GM18511 (cell line): ENCODE data around the gene EXOC6B.

Experiments used
- ATAC-seq: cut with Tn5 transposase; IDR thresholded peaks from one replicate; pipeline ENCODE4 v1.9.1; 2021; ENCODE audit warnings: mild to moderate bottlenecking, moderate library complexity; ENCODE audit not compliant: unreplicated experiment

EXOC6B gene

DNA sequence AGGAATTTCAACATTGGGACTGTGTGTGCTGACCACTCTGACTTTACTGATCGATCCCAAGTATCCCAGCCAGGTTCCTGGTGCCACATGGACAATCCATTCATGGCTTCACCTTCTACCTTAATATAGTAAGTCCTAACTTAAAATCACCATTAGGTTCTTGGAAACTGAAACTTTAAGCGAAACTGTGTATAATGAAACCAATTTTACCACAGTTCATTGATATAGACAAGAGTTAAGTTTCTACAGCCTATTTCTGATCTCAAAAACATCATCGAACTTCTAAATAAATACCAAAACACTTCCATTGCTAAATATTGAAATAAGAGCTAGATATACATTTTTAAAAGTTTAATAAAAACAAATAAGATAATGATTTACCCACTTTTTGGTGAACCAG is 4.4 kb upstream of the EXOC6B start:
- no peak for ATAC-seq

DNA sequence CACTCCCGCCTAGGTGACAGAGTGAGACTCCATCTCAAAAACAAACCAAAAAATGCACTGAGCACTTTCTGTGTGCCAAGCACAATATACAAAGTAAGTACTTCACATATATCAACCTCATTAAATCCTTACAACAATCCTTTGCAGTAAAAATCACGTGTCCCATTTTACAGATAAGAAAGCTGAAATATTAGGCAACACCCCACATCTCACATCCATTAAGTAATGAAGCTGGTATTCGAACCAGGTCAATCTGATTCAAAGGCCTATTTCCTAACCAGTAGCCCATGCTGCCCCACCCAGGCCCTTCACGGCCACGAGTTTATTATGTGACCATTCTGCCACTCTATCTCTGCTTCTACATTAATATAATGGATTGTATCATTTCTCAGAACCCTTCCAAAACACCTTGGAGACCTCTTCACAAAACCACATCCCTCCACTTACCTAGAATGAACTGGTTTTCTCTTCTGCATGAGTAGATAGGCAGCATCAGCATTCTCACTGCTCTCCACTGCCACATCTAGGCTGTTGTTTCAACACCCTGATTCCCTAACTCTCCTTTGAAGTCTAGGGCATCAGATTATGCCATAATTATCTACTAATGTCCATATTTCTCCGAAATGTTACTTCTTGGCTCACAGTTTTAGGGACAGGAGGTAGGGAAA is 3.1 kb upstream of the EXOC6B start:
- no peak for ATAC-seq

DNA sequence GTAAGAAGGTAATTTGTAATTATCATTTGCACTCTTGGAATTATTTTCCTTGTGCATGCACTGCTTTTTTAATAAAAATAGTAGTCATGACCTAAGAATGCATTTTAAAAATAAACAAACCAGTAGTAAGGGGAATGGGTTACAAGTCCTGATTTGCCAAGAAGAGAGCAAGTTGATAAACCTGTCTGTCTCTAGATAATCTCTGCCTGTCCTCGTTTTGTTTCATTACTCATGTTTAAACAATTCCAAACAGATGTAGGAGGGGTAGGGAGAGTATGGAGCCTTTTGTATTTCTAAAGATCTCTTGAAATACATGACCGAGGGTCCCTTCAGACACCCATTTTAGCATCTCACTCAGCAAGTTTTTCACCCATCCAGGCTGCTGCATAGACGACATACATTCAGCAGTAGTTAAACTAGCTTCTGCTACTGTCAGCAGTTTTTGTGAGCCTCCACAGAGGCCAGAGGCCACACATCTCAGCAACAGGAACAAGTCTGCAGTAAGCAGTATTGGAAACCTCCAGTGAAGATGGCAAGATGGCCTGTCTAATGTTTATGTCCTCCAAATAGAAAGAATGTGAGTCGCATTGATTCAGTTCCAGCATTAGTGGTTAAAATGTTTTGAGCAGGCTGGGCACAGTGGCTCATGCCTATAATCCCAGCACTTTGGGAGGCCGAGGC is 2.3 kb upstream of the EXOC6B start:
- ATAC-seq = no peak

DNA sequence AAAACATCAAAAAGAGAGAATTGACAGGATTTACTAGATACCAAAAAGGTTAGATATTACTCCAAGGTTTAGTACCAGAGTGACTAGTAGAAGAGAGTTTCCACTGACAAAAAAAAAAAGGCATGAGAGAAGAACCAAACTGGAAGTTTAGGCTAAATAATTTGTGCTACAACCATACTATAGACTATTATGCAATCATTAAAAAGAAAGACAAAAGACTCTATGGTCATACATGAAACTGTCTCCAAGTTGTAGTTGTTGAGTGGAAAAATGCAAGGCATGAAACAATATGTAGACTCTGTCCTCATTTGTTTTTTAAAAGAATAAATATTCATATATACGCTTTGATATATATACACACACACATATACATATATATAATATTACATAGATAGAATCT is 1.7 kb upstream of the EXOC6B start:
- no peak for ATAC-seq

DNA sequence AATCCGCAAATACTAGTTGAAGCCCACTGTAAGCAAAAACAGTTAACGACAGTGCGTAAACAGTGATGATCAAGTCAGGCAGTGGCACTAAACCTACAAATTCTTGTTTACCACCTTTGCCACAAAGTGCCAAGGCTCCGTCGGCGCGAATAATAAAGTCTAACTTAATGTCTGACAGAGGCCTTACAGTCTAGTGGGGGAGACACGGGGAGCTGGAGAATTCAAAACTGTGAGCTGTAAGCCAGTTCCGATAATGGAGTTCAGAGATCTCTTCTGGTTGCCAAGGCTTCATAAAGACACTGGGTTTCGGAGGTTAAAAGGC is 284 bp upstream of the EXOC6B start:
- ATAC-seq = no peak

DNA sequence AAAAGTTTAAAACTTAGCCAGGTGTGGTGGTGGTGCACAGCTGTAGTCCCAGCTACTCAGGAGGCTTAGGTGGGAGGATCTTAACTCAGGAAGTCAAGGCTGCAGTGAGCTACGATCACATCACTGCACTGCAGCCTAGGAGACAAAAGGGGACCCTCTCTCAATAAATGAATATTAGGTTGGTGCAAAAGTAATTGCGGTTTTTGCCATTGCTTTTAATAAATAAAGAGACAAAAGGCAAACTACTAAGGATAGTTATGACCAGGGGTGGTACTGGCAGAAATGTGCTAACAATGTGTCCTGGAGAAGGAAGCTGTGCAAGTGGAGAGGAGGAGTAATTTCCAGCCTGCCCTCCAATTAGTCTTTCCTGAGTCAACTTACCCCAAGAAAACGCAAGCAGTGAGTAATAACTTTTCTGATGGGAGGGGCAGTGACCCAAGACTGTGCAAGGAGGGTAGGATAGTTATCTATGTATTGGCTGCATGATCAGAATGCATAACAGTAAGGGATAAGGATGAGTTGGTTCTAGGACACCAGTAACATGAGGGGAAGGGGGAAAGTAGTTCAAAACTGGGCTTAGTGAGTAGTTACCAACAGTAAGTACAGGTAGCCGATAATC is 1.5 kb downstream of the EXOC6B start:
- ATAC-seq = no peak

DNA sequence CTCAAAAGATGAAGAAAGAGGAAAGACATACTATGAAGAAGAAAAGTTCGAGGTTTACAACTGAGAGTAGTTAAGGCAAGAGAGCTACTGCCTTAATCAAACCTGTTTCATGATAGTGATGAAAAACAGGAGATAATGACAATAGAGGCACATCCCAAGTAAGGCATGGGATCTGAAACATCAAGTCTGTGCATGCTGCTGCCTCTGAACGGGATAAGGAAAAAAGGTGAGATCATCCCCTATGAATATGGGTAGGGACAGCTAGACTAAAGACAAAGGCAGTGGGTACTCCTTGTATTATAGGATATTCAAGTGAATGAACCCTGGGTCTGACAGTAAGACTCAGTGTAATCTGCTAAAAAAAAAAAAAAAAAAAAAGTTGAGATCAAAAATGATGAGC is 3.0 kb downstream of the EXOC6B start:
- ATAC-seq = no peak

DNA sequence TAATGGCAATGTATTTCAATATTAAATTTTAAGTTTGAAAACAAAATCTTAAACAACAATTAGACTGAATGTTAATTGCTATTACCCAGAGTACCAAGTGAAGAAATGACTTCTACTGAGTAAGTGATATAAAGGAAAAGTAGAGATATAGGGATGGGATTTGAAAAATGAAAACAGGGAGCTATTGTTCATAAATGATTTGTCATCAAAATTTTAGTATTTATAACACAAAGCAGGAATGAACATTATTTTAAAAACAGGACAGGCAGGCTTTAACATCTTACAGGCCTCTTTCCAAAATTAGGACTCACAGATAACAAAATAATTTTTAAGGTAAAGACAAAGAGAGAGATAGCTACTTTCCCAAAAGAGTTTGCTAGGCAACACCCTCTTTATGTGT is 3.9 kb downstream of the EXOC6B start:
- no peak for ATAC-seq

DNA sequence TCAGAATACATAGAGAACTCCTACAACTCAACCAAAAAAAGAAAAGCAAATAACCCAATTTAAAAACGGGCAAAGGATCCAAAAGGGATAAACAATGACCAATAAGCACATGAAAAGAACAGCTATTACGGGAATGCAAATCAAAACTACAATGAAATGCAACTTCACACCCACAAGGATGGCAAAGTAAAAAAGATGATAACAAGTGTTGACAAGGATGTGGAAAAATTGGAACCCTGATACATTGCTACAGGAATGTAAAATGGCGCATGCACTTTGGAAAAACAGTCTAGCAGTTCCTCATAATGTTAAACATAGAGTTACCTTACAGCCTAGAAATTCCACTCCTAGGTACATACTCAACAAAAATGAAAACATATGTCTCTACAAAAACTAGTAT is 4.7 kb downstream of the EXOC6B start:
- no peak for ATAC-seq

DNA sequence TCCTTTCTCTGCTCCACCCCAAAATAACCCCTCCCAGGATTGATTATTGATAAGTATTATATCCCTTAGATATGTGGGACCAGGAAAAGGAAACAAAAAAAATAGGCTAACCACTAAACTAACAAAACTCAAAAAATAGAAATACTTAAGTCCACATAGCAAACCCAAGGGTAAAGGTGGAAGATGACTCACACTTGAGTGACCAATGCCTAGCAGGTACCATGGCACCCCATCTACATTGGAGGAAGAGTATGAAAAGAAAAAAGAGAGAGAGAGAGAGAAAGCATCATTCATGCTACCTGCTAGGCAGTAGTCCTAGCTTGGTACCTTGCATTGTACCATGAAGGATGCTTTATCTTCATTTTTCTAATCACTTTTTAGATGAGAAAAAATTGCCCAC is 6.3 kb downstream of the EXOC6B start:
- no peak for ATAC-seq

DNA sequence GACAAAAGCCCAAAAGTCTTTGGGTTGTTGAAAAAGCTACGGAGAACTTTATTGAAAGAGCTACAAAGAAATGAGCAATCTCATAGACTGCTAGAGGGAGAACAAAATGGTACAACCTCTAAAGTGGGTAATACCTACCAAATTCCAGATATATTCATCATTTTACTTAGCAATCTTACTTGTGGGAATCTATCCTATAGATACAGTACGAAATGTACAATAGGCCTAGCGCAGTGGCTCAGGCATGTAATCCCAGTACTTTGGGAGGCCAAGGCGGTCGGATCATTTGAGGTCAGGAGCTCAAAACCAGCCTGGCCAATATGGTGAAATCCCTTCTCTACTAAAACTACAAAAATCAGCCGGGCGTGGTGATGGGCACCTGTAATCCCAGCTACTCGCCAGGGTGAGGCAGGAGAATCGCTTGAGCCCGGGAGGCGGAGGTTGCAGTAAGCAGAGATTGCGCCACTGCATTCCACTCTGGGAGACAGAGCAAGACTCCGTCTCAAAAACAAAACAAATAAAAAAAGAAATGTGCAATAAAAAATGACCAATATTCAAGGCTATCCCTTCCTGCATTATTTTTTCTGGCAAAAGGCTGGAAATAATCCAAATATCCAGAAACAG is 10.1 kb downstream of the EXOC6B start:
- no peak for ATAC-seq

DNA sequence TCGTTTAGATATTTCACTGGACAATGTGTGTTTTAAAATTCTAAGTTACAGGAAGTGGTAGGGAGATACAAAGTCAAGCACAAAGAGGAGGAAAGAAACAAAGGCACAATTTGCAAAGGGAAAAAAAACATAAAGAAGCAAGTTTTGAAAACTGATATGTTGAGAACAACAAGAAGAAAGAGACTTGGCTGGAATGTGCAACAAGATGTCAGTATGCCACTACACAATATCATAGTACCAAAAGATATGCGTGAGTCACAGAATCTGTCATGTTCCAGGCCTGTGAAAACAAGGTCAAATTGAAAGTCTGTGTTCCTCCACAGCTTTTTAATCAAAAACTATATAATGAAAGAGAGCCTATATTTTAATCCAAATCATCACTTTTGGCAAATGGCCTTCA is 12.0 kb downstream of the EXOC6B start:
- ATAC-seq = no peak

DNA sequence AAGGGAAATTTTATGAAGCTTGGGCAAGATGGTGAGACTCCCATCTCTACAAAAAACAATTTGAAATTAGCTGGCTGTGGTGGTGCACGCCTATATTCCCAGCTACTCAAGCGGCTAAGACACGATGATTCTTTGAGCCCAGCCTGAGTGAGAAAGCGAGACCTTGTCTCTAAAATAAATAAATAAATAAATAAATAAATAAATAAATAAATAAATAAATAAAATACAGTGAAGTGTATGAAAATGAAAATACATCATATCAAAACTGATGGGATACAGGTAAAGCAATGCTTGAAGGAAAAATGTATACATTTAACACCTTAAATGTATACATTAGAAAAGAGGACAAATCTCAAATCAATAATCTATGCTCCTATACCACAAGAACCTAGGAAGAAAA is 15.7 kb downstream of the EXOC6B start:
- ATAC-seq = no peak

DNA sequence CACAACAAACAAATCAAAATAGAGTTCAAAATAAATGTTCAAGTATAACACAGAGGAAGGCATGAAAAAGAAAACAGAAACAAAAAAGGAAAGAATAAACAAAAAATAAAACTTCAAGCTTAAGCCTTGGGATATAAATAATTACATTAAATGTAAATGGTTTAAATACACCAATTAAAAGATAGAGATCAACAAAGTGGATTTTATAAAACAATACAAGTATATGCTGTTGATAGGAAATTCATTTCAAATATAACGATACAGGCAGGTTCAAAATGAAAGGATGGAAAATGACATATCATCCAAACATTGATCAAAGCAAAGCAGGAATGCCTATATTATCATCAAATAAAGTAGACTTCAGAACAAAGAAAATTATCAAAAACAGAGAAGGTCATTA is 16.7 kb downstream of the EXOC6B start:
- ATAC-seq = no peak

DNA sequence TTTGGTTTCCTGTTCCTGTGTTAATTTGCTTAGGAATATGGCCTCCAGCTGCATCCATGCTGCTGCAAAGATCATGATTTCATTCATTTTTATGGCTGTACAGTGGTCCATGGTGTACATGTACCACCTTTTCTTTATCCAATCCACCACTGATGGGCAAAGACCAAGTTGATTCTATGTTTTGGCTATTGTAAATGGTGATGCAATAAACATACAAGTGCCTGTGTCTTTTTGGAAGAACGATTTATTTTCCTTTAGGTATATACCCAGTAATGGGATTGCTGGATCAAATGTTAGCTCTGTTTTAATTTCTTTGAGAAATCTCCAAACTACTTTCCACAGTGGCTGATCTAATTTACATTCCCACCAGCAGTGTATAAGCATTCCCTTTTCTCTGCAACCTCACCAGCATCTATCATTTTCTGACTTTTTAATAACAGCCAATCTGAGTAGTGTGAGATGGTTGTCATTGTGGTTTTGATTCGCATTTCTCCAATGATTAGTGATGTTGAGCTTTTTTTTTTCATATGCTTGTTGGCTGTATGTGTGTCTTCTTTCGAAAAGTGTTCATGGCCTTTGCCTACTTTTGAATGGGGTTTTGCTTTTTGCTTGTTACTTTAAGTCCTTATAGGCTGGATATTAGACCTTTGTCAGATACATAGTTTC is 19.4 kb downstream of the EXOC6B start:
- no peak for ATAC-seq

DNA sequence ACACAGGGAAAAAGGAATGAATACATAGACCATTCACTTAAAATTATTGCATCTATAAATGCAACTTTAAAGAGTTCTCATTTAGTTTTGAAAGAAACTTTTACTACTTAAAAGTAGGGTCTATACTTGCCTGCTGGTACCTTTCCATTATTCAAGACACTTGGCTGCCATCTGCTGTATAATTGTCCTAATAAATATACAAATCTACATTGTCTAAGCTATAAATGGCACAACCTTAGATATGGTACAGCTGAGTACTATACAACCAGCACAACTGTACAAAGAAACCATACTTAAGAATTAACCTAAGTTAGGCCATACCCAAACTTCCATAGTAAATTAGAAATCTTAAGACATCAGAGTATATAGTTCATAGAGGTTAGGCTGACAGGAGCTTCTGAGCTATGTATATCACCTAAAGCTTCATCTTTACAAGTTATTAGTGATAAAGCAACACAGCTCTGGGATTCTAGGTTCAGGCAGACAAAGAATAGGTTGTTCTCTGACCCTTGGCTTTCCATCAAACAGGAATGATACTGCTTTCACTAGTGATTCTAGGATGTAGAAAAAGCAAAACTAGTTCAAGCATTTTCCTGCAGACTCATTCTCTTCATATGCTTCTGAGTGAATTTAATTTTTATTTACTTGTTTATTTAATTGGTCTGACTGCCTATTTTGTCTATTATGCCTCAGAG is 22.1 kb downstream of the EXOC6B start:
- ATAC-seq = no peak

DNA sequence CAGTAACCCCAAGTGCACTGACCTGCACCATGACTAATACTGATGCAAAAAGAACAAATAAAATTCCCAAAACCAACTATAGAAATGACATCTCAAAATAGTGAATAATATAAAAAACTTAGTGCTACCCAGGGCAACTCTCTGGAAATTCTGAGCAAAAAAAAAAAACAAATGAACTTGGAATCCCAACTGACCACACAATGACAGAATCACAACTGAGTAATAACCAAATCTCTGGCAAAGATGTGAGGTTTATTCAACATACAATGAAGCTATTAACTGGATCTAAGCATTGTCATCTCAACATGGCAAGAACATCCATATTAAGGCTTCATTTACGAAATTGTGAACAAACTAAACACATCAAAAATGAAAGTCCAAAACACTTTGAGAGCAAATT is 22.7 kb downstream of the EXOC6B start:
- ATAC-seq = no peak

DNA sequence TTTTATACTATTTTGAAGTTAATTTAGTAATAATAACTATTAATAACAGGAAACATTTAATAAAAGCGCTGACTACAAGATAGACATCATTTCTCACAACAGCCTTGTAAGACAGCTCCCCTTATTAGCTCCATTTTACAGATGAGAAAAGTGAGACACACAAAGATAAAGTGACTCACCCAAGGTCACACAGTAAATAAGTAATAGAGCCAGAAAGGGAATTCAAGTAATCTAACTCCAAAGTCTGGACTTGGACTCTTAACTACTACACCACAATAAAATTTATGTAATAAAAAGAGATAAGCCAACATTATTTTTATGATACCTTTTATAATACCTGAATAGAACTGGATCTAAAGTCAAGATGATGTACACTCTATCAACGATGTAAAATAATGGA is 25.3 kb downstream of the EXOC6B start:
- no peak for ATAC-seq

DNA sequence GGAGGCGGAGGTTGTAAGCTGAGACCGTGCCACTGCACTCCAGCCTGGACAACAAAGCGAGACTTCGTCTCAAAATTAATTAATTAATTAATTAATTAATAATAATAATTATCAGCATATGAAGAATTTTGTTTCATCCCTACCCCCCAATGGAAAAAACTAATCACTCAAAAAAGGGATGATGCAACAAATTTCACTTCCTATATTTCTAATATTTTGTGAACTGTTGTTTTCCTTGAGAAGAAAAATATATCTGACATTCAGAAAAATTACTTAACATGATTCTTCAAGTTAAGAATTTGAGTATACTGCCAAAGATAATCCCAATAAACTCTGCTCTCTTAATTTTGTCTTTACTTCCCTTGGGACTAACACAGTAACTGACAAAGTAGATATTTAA is 28.1 kb downstream of the EXOC6B start:
- ATAC-seq = no peak

DNA sequence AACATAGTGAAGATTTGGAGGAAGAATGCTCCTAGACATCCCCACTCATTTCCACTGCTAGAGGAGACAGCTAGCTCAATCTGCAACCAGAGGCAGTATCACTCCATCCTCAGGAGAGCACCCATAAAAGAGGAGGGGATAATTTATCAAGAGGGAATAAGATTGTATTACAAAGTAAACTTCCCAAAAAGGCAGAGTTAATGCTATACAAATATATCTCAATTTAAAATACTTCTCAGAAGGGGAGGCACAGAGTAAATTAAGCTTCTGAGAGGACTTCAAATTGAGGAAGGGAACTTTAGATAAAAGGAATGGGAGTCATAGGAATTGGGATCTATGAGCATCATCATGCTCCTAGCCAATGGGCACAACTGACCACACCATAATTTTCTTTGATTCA is 29.1 kb downstream of the EXOC6B start:
- no peak for ATAC-seq

DNA sequence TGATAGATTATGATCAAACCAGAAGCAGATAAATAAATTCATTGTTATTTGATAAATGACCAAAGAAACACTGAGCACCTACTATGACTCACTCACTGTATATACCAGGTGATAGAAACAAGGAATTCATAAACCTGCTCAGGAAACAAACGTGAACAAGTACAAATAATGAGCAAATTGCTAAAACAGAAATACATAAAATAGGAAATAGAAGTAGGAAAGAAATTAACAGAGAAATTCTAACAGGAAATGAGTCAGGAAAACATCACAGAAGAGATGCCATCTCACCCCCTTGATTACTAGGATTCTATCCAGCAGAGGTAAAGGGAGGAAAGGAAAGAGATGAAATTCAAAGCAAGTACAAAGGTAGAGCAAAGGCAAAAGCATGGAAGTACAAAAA is 31.3 kb downstream of the EXOC6B start:
- no peak for ATAC-seq
